ENCODE data around the gene RCSD1. TPM values are rescaled to one million over a fixed set of nuclear protein-coding genes. Genes with fewer than 3 reads are reported as not detected.

Gene RCSD1
- total and polyA plus RNA-seq, 10 of the 15 experiments (the other 5 are each of a cell fraction or from before 2014, with no cell fraction given): 11.4 to 78.3 (median 71.6) TPM

DNA sequence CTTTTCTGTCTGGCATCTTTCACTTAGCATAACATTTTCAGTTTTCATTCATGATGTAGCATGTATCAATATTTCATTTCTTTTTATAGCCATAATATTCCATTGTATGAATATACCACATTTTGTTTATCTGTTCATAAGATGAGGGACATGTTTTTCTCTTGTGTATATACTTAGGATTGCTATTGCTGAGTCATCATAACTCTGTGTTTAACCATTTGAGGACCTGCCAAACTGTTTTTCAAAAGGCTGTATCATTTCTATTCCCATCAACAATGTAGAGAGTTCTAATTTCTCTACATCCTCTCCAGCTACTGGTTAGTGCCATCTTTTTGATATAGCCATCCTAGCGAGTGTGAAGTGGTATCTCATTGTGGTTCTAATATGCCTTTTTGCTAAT is 118.0 kb downstream of the RCSD1 start:
- Histone ChIP-seq H3K4me3 (no peak overlapping the region), H3K9ac (ENCODE audit: control insufficient read depth, insufficient read depth, low read length) (no peak overlapping the region), H3K27me3 (replicated peaks in 1 of 2; ENCODE audit: control insufficient read depth in 2 of 2, insufficient read depth in 2 of 2, low read length in 1 of 2) (no peaks in the 10 kb centered on the region), H3K9me3 (replicated peaks; ENCODE audit: control insufficient read depth, insufficient read depth, low read length) (no peaks in the 10 kb centered on the region), H3K27ac (ENCODE audit: control insufficient read depth, insufficient read depth) (no peak overlapping the region), H2AFZ (ENCODE audit: control insufficient read depth, low read depth, low read length) (no peak overlapping the region), H4K20me1 (ENCODE audit: control insufficient read depth, insufficient read depth) (no peaks in the 10 kb centered on the region), H3K36me3 (ENCODE audit: control insufficient read depth in 2 of 2, insufficient read depth in 2 of 2, low read length in 1 of 2) (0 out of 4 replicates have a peak, but pooled peaks cover 0 to 3% of the 10 kb centered on the region in 2 experiments), H3K79me2 (ENCODE audit: control insufficient read depth, insufficient read depth, low read length) (peaks cover 54% of the 10 kb centered on the region), H3K4me2 (ENCODE audit: control insufficient read depth, insufficient read depth) (no peak overlapping the region), H3K4me1 (ENCODE audit: control insufficient read depth, insufficient read depth, low read length) (peaks cover 15% of the 10 kb centered on the region)
- FAIRE-seq (no peak), DNase-seq (ENCODE audit: low read depth, low spot score) (no peak), ATAC-seq (no peak)
- BruUV-seq (replicated peaks): no TSS peak
- RAD21 ChIA-PET (ENCODE audit: unreplicated experiment): no interaction called here
- POLR2A ChIA-PET: no interaction called here
- CTCF ChIA-PET: no interaction called here
- WGBS (ENCODE audit: insufficient coverage, insufficient replicate concordance, low lambda C conversion rate, missing lambda C conversion rate): 96% methylated on average over 1 of the region's 1 CpG
- SMC1A ChIA-PET (ENCODE audit: uncharacterized antibody, unreplicated experiment): interaction anchor here (1.0 to 2.2 kb wide), 3 partner anchors 25 to 33 kb away, joined by 3 to 8 read pairs (median 3); no protein-coding TSS in a partner anchor
- TF ChIP-seq NR2F1 (conservative IDR thresholded peaks at IDR 0.05) (no peak), EZH2 (IDR thresholded peaks at IDR 0.05; ENCODE audit: borderline replicate concordance, control insufficient read depth, low read depth, low read length) (no peak)
- TF ChIP-seq, protein P1, sequence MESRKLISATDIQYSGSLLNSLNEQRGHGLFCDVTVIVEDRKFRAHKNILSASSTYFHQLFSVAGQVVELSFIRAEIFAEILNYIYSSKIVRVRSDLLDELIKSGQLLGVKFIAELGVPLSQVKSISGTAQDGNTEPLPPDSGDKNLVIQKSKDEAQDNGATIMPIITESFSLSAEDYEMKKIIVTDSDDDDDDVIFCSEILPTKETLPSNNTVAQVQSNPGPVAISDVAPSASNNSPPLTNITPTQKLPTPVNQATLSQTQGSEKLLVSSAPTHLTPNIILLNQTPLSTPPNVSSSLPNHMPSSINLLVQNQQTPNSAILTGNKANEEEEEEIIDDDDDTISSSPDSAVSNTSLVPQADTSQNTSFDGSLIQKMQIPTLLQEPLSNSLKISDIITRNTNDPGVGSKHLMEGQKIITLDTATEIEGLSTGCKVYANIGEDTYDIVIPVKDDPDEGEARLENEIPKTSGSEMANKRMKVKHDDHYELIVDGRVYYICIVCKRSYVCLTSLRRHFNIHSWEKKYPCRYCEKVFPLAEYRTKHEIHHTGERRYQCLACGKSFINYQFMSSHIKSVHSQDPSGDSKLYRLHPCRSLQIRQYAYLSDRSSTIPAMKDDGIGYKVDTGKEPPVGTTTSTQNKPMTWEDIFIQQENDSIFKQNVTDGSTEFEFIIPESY (IDR thresholded peaks at IDR 0.05): no peak
- TF ChIP-seq, protein P2, sequence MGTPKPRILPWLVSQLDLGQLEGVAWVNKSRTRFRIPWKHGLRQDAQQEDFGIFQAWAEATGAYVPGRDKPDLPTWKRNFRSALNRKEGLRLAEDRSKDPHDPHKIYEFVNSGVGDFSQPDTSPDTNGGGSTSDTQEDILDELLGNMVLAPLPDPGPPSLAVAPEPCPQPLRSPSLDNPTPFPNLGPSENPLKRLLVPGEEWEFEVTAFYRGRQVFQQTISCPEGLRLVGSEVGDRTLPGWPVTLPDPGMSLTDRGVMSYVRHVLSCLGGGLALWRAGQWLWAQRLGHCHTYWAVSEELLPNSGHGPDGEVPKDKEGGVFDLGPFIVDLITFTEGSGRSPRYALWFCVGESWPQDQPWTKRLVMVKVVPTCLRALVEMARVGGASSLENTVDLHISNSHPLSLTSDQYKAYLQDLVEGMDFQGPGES (IDR thresholded peaks at IDR 0.05): no peak
- TF ChIP-seq, protein P3, sequence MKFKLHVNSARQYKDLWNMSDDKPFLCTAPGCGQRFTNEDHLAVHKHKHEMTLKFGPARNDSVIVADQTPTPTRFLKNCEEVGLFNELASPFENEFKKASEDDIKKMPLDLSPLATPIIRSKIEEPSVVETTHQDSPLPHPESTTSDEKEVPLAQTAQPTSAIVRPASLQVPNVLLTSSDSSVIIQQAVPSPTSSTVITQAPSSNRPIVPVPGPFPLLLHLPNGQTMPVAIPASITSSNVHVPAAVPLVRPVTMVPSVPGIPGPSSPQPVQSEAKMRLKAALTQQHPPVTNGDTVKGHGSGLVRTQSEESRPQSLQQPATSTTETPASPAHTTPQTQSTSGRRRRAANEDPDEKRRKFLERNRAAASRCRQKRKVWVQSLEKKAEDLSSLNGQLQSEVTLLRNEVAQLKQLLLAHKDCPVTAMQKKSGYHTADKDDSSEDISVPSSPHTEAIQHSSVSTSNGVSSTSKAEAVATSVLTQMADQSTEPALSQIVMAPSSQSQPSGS (IDR thresholded peaks at IDR 0.05; ENCODE audit: low read length): no peak
- in situ Hi-C loops (cut with MboI) (no loop called here), intact Hi-C loops (cut with micrococcal nuclease; ENCODE audit: unreplicated experiment) (no loop called here)

All from GM12878 (cell line).